Measurements from ENCODE around the gene KCTD2. TPM values are rescaled to one million over a fixed set of nuclear protein-coding genes. Genes with fewer than 3 reads are reported as not detected.
A peak's percentile ranks its signal among the peaks of the same experiment; 100 is the strongest.

Gene KCTD2
- total RNA-seq, 1 donor from 2014 or later, result 28.3 TPM

DNA sequence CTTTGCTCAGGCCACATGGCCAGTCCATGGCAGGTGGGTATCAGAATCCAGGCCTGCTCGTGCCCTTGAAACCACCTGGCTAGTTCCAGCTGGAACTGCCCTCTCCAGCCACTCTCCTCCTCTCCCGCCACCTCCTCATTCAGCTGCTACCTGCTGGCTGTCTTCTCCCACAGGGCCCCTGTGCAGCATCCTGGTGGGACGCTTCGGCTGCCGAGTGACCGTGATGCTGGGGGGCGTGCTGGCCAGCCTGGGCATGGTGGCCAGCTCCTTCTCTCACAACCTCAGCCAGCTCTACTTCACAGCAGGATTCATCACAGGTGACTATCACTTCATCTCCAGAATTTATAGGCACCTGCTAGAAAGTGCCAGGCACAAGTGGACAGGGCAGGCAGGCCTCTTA lies 50.8 kb downstream of the KCTD2 start:
- no peak for DNase-seq (ENCODE audit: low spot score)

DNA sequence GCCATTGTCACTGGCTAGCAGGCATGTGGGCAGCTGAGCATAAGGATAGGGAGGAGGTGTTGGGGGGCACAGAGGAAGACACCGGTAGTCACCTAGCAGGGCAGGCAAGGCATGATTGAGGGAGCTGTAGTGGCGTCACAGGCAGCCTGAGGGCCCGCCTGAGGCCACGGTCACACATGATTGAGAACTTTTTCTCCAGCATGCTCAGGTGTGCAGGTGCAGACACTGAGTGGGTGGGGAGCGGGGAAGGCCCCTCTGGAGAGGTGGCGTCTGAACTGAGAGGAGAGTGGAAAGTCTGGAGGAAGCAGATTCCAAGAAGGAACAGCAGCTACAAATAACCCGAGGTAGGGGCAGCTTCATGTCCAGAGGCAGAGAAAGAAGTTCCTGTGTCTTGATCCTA lies 51.8 kb downstream of the KCTD2 start:
- DNase-seq (ENCODE audit: low spot score), result no peak

DNA sequence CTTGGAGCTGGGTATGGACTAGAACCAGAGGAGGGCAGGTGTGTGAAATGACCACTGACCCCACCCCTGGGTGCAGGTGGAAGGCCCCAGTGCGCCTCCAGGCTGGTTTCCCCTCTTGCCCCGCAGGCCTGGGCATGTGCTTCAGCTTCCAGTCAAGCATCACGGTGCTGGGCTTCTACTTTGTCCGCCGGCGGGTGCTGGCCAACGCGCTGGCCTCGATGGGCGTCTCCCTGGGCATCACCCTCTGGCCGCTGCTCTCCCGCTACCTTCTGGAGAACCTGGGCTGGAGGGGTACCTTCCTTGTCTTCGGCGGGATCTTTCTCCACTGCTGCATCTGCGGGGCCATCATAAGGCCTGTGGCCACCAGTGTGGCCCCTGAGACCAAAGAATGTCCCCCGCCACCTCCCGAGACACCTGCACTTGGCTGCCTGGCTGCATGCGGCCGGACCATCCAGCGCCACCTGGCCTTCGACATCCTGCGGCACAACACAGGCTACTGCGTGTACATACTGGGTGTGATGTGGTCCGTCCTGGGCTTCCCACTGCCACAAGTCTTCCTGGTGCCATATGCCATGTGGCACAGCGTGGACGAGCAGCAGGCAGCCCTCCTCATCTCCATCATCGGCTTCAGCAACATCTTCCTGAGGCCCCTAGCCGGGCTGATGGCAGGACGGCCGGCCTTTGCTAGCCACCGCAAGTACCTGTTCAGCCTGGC lies 53.0 kb downstream of the KCTD2 start:
- DNase-seq (ENCODE audit: low spot score), result no peak

DNA sequence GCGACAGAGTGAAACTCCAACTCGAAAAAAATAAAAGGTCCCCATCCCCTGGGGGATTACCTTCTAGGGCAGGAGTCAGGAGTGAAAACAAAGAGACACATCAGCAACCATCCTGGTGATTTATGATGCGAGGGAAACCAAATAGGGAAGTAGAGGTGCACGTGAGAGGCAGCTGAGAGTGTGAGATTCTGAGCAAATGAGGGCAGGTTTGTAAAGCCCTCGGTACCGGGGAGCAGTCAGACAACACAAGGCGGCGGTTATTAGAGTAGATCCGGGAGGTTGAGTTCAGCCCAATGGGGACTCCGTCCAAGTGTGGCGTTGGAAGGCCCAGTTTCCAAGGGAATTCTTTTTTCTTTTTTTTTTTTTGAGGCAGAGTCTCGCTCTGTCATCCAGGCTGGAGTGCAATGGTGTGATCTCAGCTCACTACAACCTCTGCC lies 55.4 kb downstream of the KCTD2 start:
- DNase-seq (ENCODE audit: low spot score), result no peak

DNA sequence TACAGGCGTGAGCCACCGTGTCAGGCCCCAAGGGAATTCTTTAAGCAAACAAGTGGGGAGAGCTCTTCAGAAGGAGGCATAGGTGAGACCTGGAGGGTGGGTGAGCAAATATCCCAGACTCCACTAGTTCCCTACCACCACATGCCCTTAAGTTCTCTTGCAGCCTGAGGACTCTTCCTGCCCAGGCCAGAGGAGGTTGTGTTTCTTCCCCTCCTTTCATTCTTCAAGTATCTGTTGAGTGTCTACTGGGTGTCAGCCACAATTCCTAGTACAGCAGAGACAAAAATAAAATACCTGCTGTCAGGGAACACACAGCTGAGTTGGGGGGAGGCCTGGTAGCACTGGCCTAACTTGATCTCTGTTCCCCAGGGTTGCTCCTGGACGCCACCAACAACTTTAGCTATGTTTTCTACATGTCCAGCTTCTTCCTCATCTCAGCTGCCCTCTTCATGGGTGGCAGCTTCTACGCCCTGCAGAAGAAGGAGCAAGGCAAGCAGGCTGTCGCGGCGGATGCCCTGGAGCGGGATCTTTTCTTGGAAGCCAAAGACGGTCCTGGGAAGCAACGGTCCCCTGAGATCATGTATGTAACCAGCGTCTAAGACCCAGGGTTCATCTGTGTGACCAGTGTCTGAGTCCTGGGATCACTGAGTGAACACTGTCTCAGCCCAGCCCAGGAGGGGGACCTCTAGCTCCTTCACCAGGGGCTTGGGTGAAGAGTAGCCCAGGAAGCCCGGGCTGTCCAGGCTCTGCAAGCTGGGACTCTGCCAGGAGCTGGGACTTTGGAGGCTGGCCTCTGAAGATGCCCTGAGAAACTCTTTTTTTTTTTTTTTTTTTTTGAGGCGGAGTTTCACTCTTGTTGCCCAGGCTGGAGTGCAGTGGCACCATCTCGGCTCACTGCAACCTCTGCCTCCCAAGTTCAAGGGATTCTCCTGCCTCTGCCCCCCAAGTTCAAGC lies 56.9 kb downstream of the KCTD2 start:
- no peak for DNase-seq (ENCODE audit: low spot score)

DNA sequence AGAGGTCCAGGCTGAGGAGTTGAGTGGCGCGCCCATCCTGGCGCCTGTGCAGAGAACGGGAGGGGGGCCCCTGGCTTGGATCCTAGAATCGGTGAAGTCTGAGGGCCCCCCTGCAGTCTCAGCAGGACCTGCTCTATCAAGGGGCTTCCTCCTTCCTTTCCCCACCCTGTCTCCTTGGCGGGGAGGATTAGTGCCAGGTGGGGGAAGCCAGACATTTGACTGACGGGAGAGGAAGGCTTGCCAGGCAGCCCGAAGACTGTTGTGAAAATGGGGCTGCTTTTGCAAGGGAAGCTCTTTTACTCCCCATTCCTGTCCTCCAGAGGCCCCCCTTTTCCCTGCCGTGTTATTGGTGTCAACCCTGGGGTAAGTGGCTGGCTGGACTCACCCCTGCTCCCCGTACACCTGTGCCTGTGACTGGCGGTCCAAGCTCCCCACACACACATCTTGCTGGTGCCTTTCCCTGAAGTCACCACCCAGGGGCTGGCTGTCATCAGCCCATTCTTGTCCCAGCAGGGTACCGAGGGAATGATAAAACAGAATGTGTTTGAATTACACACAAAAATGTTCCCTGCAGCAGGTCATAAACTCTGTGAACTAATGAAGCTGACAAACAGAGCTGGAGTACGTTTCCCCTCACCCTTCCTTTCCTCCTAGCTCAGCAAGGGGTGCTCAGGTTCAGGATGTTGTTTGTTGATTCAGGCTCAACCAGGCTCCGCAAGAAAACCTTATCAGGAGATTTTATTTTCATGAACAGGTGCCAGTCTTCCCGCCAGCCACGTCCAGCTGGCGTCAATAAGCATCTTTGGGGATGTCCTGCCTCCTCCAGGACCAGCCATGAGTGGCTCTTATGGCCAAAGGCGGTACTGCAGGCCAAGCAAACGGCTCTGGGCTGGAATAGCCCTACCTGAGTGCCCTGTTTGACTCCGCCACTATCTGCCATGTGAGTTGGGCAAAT lies 58.4 kb downstream of the KCTD2 start:
- peak; percentile 68 for DNase-seq (ENCODE audit: low spot score)

DNA sequence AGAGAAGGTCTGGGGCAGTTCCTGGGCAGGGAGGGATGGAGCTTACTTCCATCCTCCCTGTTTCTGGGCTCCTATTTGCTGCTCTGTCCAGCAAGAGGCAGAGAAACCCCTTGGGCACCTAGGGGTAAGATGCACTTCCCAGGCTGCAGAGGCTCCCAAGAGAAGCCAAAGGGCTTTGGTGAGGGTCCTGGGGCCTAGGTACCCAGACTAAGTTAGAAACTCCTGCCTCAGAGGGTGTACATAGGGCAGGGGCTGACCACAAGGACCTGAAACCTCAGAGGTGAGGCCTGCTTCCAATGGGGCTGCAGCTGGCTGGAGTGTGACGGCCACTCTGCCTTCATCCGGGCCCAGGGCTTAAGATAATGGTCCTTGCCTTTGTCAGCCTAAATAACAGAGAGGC lies 61.2 kb downstream of the KCTD2 start:
- no peak for DNase-seq (ENCODE audit: low spot score)

DNA sequence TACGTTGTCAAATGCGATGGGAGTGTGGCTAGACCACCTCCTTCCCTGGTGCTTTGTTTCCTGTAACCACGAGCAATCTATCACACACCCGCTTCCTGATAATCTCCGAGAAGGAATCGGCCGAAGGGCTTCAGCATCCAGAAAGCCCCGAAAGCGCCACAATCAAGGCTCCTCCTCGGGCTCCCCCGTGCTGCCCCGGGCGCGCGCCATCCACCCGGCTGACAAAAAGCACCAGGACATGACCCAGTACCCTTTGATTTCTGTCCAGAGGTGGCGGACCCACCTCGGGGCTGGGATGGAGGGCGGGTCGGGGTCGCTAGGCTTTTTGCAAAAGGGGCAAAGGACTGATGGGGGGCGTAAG lies 62.0 kb downstream of the KCTD2 start:
- DNase-seq (ENCODE audit: low spot score), result no peak

DNA sequence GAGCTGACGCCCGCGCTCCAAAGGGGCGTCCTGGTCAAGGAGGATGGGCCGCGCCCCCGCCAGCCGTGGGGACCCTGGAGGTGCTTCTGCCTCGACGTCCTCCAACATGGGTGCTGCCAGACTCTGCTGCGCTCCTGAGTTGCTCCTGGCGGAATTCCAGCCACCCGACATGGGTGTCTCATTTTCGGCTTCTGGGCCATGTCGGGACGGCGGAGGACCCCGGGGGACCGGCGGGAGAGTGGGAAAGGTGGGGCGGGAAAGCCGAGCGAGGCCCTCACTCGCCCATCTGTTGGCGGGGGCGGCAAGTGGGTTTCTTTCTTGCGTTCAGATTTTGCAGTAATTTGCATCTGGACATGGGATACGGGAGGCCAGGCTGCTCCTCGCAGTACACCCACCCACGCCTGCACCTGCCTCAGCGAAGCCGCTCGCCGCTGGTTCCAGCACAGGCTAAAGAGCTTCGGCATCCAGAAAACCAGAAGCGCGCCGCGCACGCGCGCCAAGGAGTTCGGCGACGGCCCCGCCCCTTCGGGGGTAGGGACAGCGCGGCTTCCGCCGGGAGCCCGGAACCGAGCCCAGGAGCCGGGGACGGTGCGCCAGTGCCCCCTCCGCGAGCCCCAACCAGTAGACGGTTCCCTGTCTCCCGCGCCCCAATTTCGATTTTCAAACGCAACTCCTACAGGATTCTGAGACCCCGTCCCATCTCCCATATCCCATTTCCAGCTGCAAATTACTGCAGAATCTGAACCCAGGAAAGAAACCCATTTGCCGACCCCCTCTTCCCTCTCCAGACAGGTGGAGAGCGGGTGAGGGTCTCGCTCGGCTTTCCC lies 62.6 kb downstream of the KCTD2 start, which contains the start of gene ARMC7:
Gene ARMC7, plus strand, starts transcription at position 563 of the 827 bp plus-strand sequence. CDS start 320 bp downstream, outside the sequence.
- peak; percentile 91 for DNase-seq (ENCODE audit: low spot score)

DNA sequence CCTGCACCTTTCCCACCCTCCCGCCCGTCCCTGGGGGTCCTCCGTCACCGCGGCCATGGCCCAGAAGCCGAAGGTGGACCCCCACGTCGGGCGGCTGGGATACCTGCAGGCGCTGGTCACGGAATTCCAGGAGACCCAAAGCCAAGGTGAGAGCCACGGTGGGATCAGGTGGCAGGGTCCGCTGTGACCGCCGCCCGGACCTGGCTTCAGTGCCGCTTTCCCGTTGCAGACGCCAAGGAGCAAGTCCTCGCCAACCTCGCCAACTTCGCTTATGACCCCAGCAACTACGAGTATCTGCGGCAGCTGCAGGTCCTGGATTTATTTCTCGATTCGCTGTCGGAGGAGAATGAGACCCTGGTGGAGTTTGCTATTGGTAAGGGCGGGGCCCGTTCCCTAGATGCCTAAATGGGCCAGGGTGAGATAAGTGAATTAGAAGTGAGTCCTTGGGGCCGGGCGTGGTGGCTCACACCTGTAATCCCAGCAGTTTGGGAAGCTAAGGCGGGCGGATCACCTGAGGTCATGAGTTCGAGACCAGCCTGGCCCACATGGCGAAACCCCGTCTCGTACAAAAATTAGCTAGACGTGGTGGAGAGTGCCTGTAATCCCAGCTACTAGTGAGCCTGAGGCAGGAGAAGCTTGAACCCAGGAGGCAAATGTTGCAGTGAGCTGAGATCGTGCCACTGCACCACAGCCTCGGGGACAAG lies 63.4 kb downstream of the KCTD2 start:
- no peak for DNase-seq (ENCODE audit: low spot score)

DNA sequence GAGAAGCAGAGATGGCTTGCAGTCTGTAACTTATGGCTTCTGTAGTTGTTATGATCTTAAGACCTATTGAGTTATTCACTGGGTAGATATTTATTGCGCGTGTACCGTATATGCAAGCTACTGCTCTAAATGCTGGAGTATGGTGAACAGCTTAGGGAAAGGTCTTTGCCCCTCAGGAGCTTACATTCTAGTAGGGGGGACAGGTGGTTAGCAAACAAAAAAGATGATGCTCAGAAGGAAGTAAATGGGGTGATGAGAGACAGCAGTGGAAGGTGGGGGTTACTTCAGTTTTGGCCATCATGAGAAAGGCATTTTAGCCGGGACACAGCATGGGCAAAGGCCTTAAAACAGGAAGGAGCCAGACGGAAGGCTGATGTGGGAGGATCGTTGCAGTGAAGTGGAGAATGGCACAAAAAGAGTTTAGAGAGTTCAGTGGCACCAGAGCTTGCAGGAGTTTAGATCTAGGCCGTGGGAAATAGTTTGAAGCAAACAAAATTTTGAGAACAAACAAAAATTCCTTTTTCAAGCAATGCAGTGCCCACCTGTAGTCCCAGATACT lies 64.8 kb downstream of the KCTD2 start:
- DNase-seq (ENCODE audit: low spot score), result no peak

DNA sequence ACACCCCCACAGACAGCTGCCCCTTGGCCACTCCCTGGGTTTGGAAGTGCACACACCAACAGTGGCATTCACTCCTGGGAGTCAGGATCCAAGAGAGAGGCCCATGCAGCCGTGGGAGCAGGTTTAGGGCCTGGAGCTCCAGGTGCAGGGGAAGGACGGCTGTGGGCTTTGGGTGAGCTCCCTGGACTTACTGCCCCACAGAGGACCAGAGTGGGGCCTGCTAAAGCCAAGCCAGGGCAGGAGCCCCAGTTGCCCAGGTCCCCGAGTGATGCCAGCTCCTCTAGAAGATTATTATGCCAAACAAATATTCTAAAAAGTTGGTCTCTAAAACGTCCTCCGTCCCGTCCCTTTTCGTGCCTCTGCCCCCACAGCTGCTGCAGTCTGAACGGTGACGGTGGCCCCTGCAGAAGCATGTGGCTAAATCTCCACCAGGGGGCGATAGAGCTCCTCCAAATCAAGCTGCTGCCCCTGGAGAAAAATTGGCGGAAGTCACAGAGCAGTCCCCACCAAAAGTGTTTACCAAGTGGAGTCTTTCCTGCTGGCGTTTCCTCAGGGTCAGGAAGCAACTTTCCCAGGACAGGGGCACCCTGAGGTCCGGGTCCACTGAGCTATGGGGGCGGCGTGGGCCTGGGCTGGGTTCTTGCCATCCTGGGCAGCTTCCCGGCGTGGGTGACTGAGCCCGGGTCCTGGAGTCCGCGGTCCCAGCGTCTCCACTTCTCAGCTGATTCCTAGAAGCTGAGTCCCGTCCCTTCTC lies 67.0 kb downstream of the KCTD2 start:
- DNase-seq (ENCODE audit: low spot score), result peak; percentile 93

DNA sequence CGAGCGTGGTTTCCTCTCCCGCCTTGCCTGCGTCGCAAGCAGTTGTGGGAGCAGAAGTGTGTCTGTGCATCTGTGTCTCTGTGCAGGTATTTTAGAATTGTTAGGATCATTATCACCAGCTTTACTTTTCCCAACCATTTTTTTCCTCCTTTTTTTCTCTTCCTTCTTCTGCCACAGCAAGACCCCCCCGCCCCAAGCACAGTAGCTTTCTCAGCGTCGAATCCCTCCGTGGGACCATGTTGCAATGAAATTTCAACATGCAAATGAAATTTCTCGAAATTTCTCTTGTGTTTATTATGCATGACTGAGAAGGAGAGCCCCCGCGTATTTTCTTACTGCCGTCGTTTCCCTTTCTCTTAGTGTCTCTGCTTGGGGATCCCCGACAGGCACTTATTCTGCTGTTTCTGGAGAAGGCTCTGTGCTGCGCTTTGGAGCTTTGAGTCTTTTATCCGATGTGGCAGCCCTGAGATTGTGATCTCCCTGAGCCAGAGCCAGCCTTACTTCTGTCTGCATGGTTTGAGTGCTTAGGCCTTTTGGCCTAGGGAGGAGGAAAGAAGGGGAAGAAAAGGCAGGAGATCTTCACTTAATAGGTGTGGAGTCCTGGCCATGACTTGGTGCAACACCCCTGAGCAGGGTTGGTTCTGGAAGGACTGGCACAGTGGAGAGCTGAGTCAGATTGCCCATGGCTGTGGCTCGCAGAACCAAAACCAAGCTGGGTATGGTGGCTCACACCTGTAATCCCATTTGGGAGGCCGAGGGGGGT lies 67.7 kb downstream of the KCTD2 start:
- no peak for DNase-seq (ENCODE audit: low spot score)

Other genes with a start within 250 kb of the KCTD2 start
- gene GRIN2C, start 187.3 kb upstream of the KCTD2 start, total RNA-seq, result 0.43 TPM
- gene FDXR, start 174.2 kb upstream of the KCTD2 start, total RNA-seq, result 9.3 TPM
- gene FADS6, start 153.6 kb upstream of the KCTD2 start, total RNA-seq, result 0.12 TPM
- gene USH1G, start 124.0 kb upstream of the KCTD2 start, total RNA-seq, result 0.09 TPM
- not detected for gene OTOP2, start 123.0 kb upstream of the KCTD2 start, total RNA-seq
- not detected for gene OTOP3, start 111.3 kb upstream of the KCTD2 start, total RNA-seq
- gene HID1, start 74.5 kb upstream of the KCTD2 start, total RNA-seq, result 186 TPM
- gene CDR2L, start 59.6 kb upstream of the KCTD2 start, total RNA-seq, result 83.8 TPM
- 16.7 TPM for gene MRPL58, start 34.6 kb upstream of the KCTD2 start, total RNA-seq
- 226 TPM for gene ATP5PD, start 256 bp upstream of the KCTD2 start, total RNA-seq
- gene SLC16A5, start 40.7 kb downstream of the KCTD2 start, total RNA-seq, result 19.9 TPM
- 20.2 TPM for gene ARMC7, start 62.7 kb downstream of the KCTD2 start, total RNA-seq
- 50.0 TPM for gene NT5C, start 84.5 kb downstream of the KCTD2 start, total RNA-seq
- gene JPT1, start 107.3 kb downstream of the KCTD2 start, total RNA-seq, result 183 TPM
- gene SUMO2, start 135.7 kb downstream of the KCTD2 start, total RNA-seq, result 353 TPM
- gene NUP85, start 158.5 kb downstream of the KCTD2 start, total RNA-seq, result 47.3 TPM
- 44.5 TPM for gene GGA3, start 214.4 kb downstream of the KCTD2 start, total RNA-seq
- 55.1 TPM for gene MRPS7, start 214.7 kb downstream of the KCTD2 start, total RNA-seq
- 25.5 TPM for gene MIF4GD, start 224.0 kb downstream of the KCTD2 start, total RNA-seq
- gene SLC25A19, start 242.2 kb downstream of the KCTD2 start, total RNA-seq, result 17.0 TPM